ENCODE data around the gene RABGAP1L. TPM values are rescaled to one million over a fixed set of nuclear protein-coding genes. Genes with fewer than 3 reads are reported as not detected.

The RABGAP1L gene
- total RNA-seq, 2 experiments from 2014 or later: 76.8 to 80.5 TPM

GRCh38 chr1:174742805-174743653 is 583.7 kb downstream of the RABGAP1L start:
- POLR2A ChIA-PET: no interaction called here
- Mint-ChIP-seq H3K4me1 (no peaks in the 10 kb centered on the region), H3K4me3 (no peak overlapping the region), H3K36me3 (ENCODE audit: low read depth) (no peaks in the 10 kb centered on the region), H3K27me3 (no peaks in the 10 kb centered on the region), H3K9me3 (no peaks in the 10 kb centered on the region), H3K27ac (no peak overlapping the region)
- CTCF ChIA-PET: interaction anchor here (0.6 to 2.5 kb wide), 5 partner anchors 182 to 1325 kb away, joined by 3 to 13 read pairs (median 4); no protein-coding TSS in a partner anchor
- DNase-seq: no peak

DNA sequence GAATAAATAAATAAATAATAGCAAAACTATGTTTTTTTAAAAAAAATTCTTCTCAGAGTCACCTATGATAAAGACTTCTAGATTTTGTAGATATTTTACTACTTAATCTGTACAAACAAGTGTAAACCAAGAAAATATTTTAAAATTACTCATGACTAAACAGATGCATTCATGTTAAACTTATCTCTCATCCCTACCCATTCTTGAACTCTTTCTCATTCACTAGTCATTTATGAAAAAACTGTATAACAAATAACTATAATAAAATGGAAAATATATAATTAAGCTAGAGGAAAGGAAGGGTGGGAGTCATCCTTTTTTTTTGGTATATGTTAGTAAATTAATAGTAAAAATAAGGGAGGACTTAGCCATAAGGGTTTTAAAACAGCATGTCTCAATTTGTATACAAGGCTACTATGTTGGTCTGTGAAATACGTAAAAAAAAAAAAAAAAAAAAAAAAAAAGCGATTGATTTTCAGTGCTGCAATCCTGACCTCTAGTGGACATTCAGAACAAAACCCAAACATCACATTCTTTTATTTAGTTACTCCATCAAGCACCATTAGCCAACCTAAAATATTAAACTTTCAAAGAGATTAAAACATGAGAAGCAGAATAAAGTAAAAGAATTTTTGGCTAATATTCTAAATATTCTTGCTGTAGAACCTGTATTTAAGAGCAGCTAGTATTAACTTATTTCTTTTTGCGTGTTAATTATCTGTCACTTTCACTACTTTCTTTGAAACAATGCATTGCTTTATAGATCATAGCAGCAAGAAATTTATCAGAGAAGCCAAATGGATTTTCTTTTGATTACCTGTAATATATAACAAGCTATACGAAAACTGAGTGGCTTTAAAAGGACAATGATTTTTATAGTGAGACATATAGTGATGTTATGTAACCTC is 584.6 kb downstream of the RABGAP1L start:
- Mint-ChIP-seq H3K4me1 (no peaks in the 10 kb centered on the region), H3K9me3 (no peaks in the 10 kb centered on the region), H3K36me3 (ENCODE audit: low read depth) (no peaks in the 10 kb centered on the region), H3K4me3 (no peak overlapping the region), H3K27ac (no peak overlapping the region), H3K27me3 (no peaks in the 10 kb centered on the region)
- CTCF ChIA-PET: interaction anchor here (0.6 to 2.5 kb wide), 6 partner anchors 181 to 1446 kb away, joined by 3 to 13 read pairs (median 4); no protein-coding TSS in a partner anchor
- POLR2A ChIA-PET: no interaction called here
- DNase-seq: no peak

DNA sequence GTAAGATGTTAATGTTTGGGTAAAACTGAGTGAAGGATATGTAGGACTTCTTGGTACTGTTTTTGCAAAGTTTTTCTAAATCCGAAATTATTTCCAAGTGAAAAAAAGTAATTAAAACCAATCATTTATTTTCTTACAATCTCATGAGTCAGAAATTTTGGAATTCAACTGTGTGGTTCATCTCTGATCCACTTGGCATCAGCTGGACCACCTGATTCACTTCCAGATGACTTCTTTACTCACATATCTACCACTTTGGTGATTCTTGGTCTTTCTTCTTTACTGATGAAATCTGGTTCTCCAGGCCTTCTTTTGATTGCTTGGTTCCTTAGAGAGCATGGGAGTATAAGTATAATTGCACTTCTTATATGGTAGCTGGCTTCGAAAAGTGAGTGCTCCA is 585.6 kb downstream of the RABGAP1L start:
- no peak for DNase-seq
- POLR2A ChIA-PET: no interaction called here

DNA sequence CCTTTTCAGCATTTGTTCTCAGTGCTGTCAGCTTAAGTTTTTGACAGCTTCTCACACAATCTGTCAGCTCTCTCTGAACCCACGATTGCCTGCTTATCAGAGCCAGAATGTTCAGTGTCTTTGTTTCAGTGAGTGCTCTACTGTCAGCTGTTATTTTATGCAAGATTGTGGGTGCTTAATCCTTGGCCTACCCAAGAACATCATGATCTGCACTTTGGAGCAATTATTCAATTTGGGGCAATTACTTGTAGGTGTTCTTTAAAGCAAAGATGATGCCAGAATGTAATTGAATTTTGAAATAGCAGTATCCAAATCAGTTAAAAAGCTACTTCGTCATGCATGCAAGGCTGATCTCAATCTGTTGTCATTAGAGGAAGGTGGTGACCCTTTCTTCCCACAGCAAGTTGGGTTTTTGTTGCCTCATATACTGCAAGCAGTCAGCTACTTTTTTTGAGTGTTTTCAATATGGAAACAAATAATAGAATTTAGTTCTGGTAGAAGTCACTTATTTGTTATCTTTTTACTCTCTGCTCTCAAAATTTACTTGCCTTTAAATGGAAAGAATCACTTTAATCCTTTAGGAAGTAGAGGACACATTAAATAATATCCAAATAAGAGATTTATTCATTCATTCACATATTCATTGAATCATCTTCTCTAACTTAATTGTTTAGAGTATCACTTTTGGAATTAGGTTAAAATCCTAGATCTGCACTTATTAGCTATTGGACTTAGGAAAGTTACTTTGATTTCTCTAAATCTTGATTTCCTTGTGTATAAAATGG is 586.9 kb downstream of the RABGAP1L start:
- no peak overlapping the region for H3K27ac Mint-ChIP-seq
- no peaks in the 10 kb centered on the region for H3K9me3 Mint-ChIP-seq
- H3K4me1 Mint-ChIP-seq: no peaks in the 10 kb centered on the region
- no peaks in the 10 kb centered on the region for H3K36me3 Mint-ChIP-seq (ENCODE audit: low read depth)
- POLR2A ChIA-PET: no interaction called here
- no peaks in the 10 kb centered on the region for H3K27me3 Mint-ChIP-seq
- H3K4me3 Mint-ChIP-seq: no peak overlapping the region
- DNase-seq: no peak
- CTCF ChIA-PET: interaction anchor here (0.9 to 2.1 kb wide), 3 partner anchors 224 to 487 kb away, joined by 3 to 19 read pairs (median 3); no protein-coding TSS in a partner anchor

More for the DNA sequence above, 585.6 kb downstream of the RABGAP1L start:
- CTCF ChIA-PET: interaction anchor here (2.1 kb wide), 1 partner anchor 482 kb away, joined by 19 read pairs; no protein-coding TSS in a partner anchor
- Mint-ChIP-seq H3K9me3 (no peaks in the 10 kb centered on the region), H3K36me3 (ENCODE audit: low read depth) (no peaks in the 10 kb centered on the region), H3K4me3 (no peak overlapping the region), H3K27me3 (no peaks in the 10 kb centered on the region), H3K4me1 (no peaks in the 10 kb centered on the region), H3K27ac (no peak overlapping the region)

DNA sequence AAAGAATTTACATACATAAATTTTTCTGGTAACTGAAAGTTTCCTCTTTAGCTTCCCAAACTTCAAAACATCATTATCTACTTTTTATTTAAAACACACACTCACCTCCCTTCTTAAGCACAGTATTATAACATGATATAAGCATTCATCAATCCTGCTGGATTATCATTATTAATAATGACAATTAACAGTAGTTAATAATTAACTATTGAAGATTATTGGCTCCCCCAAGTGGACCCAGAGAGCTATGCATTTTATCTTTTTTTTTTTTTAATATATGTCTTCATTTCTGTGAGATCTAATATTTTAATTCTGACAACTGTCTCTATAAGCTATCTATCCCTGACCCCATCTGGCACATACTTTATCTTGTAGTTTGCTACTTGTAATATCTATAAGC is 588.3 kb downstream of the RABGAP1L start:
- Mint-ChIP-seq H3K27me3 (no peaks in the 10 kb centered on the region), H3K27ac (no peak overlapping the region), H3K4me1 (no peaks in the 10 kb centered on the region), H3K36me3 (ENCODE audit: low read depth) (no peaks in the 10 kb centered on the region), H3K9me3 (no peaks in the 10 kb centered on the region), H3K4me3 (no peak overlapping the region)
- ChIA-PET CTCF (interaction anchor here (0.6 to 1.6 kb wide), 7 partner anchors 11 to 530 kb away, joined by 3 to 11 read pairs (median 4); no protein-coding TSS in a partner anchor), POLR2A (no interaction called here)
- DNase-seq: no peak

DNA sequence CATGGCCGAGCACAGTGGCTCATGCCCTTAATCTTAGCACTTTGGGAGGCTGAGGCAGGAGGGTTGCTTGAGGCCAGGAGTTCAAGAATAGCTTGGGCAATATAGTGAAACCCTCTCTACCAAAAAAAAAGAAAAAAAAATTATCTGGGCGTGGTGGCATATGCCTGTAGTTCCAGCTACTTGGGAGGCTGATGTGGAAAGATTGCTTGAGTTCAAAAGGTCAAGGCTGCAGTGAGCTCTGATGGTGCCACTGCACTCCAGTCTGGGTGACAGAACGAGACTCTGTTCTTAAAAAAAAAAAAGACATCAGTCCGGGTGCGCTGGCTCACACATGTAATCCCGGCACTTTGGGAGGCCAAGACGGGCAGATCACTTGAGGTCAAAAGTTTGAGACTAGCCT is 589.3 kb downstream of the RABGAP1L start:
- H3K4me1 Mint-ChIP-seq: peaks cover 4% of the 10 kb centered on the region
- no peaks in the 10 kb centered on the region for H3K36me3 Mint-ChIP-seq (ENCODE audit: low read depth)
- H3K9me3 Mint-ChIP-seq: no peaks in the 10 kb centered on the region
- H3K27ac Mint-ChIP-seq: no peak overlapping the region
- ChIA-PET CTCF (interaction anchor here (0.6 to 0.9 kb wide), 3 partner anchors 10 to 486 kb away, joined by 3 read pairs; no protein-coding TSS in a partner anchor), POLR2A (no interaction called here)
- H3K4me3 Mint-ChIP-seq: no peak overlapping the region
- no peak for DNase-seq
- no peaks in the 10 kb centered on the region for H3K27me3 Mint-ChIP-seq

DNA sequence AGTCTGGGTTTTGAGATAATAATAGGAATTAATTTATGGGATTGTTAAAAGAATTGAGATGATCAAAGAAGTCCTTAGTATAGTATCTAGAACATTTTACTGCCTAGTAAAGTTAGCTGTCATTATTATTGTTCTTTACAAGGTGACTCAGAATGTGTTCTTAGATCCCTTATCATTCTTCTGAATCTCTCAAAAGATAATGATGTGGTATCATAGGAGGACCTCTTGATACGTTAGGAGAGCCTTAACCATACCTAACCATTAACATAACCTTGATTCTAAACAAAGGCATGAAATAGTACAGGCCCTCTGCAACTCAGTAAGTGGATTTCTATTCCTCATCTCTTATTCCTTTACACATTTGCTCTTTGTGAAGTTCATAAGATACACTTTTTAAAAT is 593.8 kb downstream of the RABGAP1L start:
- H3K4me3 Mint-ChIP-seq: no peak overlapping the region
- H3K27ac Mint-ChIP-seq: no peak overlapping the region
- no peaks in the 10 kb centered on the region for H3K9me3 Mint-ChIP-seq
- no peaks in the 10 kb centered on the region for H3K27me3 Mint-ChIP-seq
- POLR2A ChIA-PET: no interaction called here
- CTCF ChIA-PET: no interaction called here
- H3K36me3 Mint-ChIP-seq (ENCODE audit: low read depth): no peaks in the 10 kb centered on the region
- DNase-seq: no peak
- peaks cover 4% of the 10 kb centered on the region for H3K4me1 Mint-ChIP-seq

DNA sequence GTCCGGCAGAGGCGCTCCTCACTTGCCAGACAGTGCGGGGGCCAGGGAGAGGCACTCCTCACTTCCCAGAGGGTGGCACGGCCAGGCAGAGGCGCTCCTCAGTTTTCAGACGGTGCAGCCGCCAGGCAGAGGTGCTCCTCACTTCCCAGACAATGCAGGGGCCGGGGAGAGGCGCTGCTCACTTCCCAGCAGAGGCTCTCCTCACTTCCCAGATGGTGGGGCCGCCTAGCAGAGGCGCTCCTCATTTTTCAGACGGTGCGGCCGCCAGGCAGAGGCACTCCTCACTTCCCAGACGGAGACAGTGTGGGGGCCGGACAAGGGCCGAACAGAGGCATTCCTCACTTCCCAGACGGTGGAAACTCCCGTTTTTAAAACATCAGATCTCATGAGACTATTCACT is 602.0 kb downstream of the RABGAP1L start:
- Mint-ChIP-seq H3K27me3 (no peaks in the 10 kb centered on the region), H3K9me3 (no peaks in the 10 kb centered on the region), H3K36me3 (ENCODE audit: low read depth) (no peaks in the 10 kb centered on the region), H3K27ac (no peak overlapping the region), H3K4me3 (no peak overlapping the region), H3K4me1 (no peaks in the 10 kb centered on the region)
- ChIA-PET CTCF (no interaction called here), POLR2A (no interaction called here)
- no peak for DNase-seq

DNA sequence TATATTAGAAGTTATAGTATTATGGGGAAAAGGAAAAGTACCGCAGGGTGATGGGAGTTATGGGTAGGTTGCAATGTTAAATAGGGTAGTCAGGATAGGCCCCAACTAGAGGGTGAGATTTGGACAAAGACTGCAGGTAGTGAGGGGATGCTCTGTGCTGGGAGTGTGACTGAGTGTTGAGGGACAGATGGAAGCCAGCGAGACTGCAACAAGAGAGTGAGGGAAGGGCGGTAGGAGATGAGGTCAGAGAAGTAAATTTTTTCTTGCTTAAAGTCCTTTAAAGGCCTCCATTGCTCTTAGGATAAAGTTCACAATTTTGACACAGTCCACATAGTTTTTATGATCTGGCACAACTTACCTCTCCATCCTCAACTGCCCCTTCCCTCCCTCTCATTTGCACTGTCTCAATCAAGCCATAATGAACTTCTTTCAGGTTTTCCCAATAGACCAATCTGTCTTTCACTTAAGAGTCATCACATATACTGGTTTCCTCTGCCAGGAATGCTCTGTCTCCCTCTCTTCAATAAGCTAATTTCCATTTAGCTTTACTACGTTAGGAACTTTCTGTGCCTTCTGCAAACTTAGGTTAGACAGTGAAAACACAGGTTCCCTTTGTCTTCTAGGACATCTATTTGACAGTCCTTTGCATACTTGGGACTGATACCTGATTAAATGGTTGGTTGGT is 602.7 kb downstream of the RABGAP1L start:
- H3K27me3 Mint-ChIP-seq: no peaks in the 10 kb centered on the region
- no peak overlapping the region for H3K27ac Mint-ChIP-seq
- H3K36me3 Mint-ChIP-seq (ENCODE audit: low read depth): no peaks in the 10 kb centered on the region
- CTCF ChIA-PET: no interaction called here
- DNase-seq: no peak
- no peak overlapping the region for H3K4me3 Mint-ChIP-seq
- no peaks in the 10 kb centered on the region for H3K9me3 Mint-ChIP-seq
- no peaks in the 10 kb centered on the region for H3K4me1 Mint-ChIP-seq
- POLR2A ChIA-PET: no interaction called here

GRCh38 chr1:174764191-174764590 is 604.9 kb downstream of the RABGAP1L start:
- POLR2A ChIA-PET: no interaction called here
- H3K36me3 Mint-ChIP-seq (ENCODE audit: low read depth): no peaks in the 10 kb centered on the region
- DNase-seq: no peak
- H3K4me3 Mint-ChIP-seq: no peak overlapping the region
- CTCF ChIA-PET: no interaction called here
- H3K27ac Mint-ChIP-seq: no peak overlapping the region
- H3K27me3 Mint-ChIP-seq: no peaks in the 10 kb centered on the region
- H3K9me3 Mint-ChIP-seq: no peaks in the 10 kb centered on the region
- H3K4me1 Mint-ChIP-seq: peaks cover 6% of the 10 kb centered on the region

DNA sequence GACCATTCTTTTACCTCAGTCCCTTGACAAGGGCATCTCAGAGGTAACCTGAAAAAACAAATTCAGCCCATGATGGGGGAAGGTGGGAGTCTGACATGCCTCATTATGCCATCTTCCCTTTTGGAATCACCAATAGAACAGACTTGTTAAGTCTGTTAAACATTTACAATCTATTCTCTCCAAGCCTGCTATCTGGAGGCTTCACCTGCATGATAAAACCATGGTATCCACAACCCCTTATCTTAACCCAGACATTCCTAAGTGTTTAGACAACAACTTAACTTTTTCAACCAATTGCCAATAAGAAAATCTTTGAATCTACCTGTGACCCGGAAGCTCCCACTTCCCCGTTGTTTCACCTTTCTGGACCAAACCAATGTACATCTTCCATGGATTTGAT is 607.4 kb downstream of the RABGAP1L start:
- Mint-ChIP-seq H3K27me3 (no peaks in the 10 kb centered on the region), H3K9me3 (no peaks in the 10 kb centered on the region), H3K36me3 (ENCODE audit: low read depth) (no peaks in the 10 kb centered on the region), H3K4me3 (no peak overlapping the region), H3K27ac (no peak overlapping the region), H3K4me1 (peaks cover 6% of the 10 kb centered on the region)
- POLR2A ChIA-PET: no interaction called here
- no peak for DNase-seq
- CTCF ChIA-PET: interaction anchor here (1.5 kb wide), 1 partner anchor 216 kb away, joined by 10 read pairs; no protein-coding TSS in a partner anchor

DNA sequence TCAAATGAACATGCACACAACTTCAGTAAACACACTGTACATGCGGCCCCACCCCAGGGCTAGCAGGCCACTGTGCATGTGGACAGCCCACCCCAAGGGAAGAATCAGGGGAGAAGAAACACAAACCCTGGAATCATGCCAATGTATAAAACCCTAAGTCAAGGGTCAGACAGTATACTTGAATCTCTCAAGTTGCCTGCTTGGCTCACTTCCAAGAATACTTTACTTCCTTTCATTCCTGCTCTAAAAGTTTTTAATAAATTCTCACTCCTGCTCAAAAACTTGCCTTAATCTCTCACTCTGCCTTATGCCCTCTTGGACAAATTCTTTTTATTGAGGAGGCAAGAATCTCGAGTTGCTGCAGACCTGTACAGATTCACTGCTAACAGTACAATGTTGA is 609.2 kb downstream of the RABGAP1L start:
- DNase-seq: no peak
- Mint-ChIP-seq H3K4me3 (no peak overlapping the region), H3K4me1 (peaks cover 6% of the 10 kb centered on the region), H3K9me3 (no peaks in the 10 kb centered on the region), H3K27ac (no peak overlapping the region), H3K27me3 (no peaks in the 10 kb centered on the region), H3K36me3 (ENCODE audit: low read depth) (no peaks in the 10 kb centered on the region)
- POLR2A ChIA-PET: interaction anchor here (1.0 kb wide), 1 partner anchor 230 kb away, joined by 4 read pairs; no protein-coding TSS in a partner anchor
- CTCF ChIA-PET: no interaction called here
